ENCODE results near the gene NSF.

DNA sequence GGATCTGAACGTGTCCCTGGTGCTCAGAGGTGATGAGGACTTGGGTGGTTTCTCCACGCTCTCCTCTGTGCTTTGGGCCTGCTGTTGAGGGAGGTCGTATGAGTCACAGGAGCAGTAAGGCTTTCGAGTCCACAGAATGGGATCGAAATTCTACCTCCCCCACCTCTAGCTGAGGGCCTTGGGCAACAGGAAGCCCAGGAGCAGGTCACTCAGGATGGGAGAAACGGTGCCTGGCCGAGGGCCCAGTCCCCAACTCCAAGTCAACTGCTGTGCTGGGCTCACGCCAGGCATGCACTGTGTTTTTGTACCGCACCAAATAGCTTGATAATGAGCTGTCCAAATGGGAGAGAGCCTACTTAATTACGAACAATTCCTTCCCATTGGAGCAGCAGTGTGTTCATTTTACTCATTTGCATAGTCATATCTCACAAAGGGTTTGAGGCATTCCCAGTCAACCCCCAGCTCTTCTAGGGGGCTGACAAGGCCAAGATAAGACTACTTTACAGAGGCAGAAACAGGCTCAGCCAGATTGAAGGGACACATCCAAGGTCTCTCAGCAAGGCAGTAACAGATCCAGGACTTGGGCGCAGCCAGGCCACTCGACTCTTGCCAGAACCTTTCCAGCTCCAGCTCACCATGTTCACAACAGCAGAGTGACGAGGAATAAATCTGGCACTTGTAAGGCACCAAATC, 174.4 kb downstream of the NSF start:
- TF ChIP-seq SIN3A (IDR thresholded peaks at IDR 0.05; ENCODE audit: low read depth, low read length) (no peak), KDM1A (IDR thresholded peaks at IDR 0.05; ENCODE audit: borderline replicate concordance) (no peak), TAF1 (IDR thresholded peaks at IDR 0.05; ENCODE audit: borderline replicate concordance, low read depth, low read length) (no peak), TARDBP (IDR thresholded peaks at IDR 0.05; ENCODE audit: borderline replicate concordance) (no peak), JUNB (IDR thresholded peaks at IDR 0.05) (no peak), MEF2A (IDR thresholded peaks at IDR 0.05; ENCODE audit: insufficient read depth, low read depth, low read length) (no peak), POLR2A (IDR thresholded peaks at IDR 0.05; ENCODE audit: low read depth, low read length) (no peak), ZNF384 (IDR thresholded peaks at IDR 0.05; ENCODE audit: borderline replicate concordance, low read depth, low read length) (no peak), HCFC1 (IDR thresholded peaks at IDR 0.05; ENCODE audit: low read length) (no peak)
- TF ChIP-seq, protein P1, sequence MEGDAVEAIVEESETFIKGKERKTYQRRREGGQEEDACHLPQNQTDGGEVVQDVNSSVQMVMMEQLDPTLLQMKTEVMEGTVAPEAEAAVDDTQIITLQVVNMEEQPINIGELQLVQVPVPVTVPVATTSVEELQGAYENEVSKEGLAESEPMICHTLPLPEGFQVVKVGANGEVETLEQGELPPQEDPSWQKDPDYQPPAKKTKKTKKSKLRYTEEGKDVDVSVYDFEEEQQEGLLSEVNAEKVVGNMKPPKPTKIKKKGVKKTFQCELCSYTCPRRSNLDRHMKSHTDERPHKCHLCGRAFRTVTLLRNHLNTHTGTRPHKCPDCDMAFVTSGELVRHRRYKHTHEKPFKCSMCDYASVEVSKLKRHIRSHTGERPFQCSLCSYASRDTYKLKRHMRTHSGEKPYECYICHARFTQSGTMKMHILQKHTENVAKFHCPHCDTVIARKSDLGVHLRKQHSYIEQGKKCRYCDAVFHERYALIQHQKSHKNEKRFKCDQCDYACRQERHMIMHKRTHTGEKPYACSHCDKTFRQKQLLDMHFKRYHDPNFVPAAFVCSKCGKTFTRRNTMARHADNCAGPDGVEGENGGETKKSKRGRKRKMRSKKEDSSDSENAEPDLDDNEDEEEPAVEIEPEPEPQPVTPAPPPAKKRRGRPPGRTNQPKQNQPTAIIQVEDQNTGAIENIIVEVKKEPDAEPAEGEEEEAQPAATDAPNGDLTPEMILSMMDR (IDR thresholded peaks at IDR 0.05 in 2 of 3, conservative IDR thresholded peaks at IDR 0.05 in 1 of 3; ENCODE audit: control insufficient read depth in 2 of 3, extremely low read depth in 1 of 3, insufficient read depth in 1 of 3, low read depth in 3 of 3, low read length in 3 of 3), result no peak
- TF ChIP-seq, protein P2, sequence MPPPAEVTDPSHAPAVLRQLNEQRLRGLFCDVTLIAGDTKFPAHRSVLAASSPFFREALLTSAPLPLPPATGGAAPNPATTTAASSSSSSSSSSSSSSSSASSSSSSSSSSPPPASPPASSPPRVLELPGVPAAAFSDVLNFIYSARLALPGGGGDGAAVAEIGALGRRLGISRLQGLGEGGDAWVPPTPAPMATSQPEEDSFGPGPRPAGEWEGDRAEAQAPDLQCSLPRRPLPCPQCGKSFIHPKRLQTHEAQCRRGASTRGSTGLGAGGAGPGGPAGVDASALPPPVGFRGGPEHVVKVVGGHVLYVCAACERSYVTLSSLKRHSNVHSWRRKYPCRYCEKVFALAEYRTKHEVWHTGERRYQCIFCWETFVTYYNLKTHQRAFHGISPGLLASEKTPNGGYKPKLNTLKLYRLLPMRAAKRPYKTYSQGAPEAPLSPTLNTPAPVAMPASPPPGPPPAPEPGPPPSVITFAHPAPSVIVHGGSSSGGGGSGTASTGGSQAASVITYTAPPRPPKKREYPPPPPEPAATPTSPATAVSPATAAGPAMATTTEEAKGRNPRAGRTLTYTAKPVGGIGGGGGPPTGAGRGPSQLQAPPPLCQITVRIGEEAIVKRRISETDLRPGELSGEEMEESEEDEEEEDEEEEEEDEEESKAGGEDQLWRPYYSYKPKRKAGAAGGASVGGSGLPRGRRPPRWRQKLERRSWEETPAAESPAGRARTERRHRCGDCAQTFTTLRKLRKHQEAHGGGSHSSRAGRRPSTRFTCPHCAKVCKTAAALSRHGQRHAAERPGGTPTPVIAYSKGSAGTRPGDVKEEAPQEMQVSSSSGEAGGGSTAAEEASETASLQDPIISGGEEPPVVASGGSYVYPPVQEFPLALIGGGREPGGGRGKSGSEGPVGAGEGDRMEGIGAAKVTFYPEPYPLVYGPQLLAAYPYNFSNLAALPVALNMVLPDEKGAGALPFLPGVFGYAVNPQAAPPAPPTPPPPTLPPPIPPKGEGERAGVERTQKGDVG (CRISPR knock-in tag; IDR thresholded peaks at IDR 0.05), result no peak
- TF ChIP-seq, protein P3, sequence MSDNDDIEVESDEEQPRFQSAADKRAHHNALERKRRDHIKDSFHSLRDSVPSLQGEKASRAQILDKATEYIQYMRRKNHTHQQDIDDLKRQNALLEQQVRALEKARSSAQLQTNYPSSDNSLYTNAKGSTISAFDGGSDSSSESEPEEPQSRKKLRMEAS (IDR thresholded peaks at IDR 0.05; ENCODE audit: low read depth, low read length), result no peak
- TF ChIP-seq, protein P4, sequence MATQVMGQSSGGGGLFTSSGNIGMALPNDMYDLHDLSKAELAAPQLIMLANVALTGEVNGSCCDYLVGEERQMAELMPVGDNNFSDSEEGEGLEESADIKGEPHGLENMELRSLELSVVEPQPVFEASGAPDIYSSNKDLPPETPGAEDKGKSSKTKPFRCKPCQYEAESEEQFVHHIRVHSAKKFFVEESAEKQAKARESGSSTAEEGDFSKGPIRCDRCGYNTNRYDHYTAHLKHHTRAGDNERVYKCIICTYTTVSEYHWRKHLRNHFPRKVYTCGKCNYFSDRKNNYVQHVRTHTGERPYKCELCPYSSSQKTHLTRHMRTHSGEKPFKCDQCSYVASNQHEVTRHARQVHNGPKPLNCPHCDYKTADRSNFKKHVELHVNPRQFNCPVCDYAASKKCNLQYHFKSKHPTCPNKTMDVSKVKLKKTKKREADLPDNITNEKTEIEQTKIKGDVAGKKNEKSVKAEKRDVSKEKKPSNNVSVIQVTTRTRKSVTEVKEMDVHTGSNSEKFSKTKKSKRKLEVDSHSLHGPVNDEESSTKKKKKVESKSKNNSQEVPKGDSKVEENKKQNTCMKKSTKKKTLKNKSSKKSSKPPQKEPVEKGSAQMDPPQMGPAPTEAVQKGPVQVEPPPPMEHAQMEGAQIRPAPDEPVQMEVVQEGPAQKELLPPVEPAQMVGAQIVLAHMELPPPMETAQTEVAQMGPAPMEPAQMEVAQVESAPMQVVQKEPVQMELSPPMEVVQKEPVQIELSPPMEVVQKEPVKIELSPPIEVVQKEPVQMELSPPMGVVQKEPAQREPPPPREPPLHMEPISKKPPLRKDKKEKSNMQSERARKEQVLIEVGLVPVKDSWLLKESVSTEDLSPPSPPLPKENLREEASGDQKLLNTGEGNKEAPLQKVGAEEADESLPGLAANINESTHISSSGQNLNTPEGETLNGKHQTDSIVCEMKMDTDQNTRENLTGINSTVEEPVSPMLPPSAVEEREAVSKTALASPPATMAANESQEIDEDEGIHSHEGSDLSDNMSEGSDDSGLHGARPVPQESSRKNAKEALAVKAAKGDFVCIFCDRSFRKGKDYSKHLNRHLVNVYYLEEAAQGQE (IDR thresholded peaks at IDR 0.05; ENCODE audit: low read depth, low read length), result no peak

Data from GM12878 (cell line).